Measurements from ENCODE around the gene TRIM69.
"Not testable (repeated sequence)": the region's sequence is repeated elsewhere in the genome, so short reads cannot be mapped to it uniquely, and the experiment has no call there.

Gene TRIM69

DNA sequence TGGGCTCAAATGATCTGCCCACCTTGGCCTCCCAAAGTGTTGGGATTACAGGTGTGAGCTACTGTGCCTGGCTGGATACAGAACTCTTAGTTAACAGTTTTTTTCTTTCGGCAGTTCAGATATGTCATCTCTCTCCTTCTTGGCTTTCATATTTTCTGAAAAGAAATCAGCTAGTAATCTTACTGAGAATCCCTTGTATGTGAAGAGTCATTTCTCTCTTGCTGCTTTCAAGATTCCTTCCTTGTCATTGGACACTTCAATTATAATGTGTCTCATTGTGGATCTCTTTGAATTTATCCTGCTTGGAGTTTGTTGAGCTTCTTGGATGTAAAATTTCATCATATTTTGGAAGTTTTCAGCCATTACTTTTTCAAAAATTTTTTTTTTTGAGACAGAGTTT is 17.0 kb downstream of the TRIM69 start:
- no peak for DNase-seq

GRCh38 chr15:44763187-44763586 is 26.9 kb downstream of the TRIM69 start:
- no peak for DNase-seq

DNA sequence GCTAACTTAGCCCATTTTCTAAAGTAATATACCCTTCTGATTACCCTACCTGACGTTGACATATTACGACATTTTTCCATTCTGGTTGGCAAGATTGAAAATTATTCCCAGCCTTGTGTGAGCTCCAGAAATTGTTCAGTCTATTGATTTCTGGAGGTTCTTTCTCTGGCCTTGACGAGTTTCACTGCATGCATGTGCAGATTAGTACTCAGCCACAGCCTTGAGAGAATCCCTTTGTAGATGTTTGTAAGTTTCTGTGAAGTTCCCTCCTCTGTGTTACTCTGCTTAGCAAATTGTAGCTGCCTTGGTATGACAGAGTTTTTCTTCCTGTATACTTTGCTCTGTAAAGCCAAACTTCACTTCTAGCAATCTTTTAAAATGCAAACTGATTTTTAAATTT is 27.5 kb downstream of the TRIM69 start:
- no peak for DNase-seq

DNA sequence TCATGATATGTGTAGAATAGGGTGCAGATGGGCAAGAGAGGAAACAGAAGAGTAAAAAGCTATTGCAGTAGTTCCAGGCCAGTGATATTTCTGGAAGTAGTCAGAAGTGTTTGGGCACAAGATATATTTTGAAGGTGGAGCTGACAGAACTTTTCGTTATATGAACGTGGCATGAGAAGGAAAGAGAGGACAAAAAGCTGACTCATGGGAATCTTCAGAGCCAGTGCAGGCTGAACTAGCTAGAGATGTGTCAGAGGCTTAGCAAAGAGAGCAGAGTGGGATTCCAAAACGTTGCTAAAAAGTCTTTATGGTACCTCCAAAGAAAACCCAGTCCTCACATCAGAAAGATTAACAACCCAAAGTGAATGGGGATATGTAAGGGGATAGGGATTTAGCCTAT is 28.7 kb downstream of the TRIM69 start:
- DNase-seq = no peak

- no peak for DNase-seq
Observed at GRCh38 chr15:44769521-44769920, 33.2 kb downstream of the TRIM69 start.

DNA sequence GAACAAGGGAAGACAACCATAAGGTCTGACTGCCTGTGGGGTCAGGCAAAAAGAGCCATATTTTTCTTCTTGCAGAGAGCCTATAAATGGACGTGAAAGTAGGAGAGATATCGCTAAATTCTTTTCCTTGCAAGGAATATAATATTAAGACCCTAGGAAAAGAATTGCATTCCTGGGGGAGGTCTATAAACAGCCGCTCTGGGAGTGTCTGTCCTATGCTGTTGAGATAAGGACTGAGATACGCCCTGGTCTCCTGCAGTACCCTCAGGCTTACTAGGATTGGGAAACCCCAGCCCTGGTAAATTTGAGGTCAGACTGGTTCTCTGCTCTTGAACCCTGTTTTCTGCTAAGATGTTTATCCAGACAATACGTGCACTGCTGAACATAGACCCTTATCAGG is 34.4 kb downstream of the TRIM69 start:
- not testable (repeated sequence) for DNase-seq

DNA sequence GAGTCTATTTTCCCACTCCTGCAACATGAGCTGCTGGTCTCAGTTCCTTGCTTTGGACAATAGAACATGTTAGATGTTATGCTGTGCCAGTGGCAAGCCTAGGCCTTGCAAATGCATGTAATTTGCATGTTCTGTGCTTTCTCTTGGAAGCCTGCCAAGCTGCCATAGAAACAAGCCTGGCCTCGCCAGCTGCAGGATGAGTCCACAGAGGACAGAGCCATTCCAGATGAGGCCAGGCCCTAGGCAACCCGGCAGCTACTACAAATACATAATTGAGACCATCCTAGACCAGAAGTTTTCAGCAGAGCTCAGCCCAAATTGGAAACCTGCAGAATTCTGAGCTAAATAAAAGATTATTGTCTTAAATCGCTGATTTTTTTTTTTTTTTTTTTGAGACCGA is 39.6 kb downstream of the TRIM69 start:
- no peak for DNase-seq

GRCh38 chr15:44779761-44780160 is 43.4 kb downstream of the TRIM69 start:
- DNase-seq = no peak

DNA sequence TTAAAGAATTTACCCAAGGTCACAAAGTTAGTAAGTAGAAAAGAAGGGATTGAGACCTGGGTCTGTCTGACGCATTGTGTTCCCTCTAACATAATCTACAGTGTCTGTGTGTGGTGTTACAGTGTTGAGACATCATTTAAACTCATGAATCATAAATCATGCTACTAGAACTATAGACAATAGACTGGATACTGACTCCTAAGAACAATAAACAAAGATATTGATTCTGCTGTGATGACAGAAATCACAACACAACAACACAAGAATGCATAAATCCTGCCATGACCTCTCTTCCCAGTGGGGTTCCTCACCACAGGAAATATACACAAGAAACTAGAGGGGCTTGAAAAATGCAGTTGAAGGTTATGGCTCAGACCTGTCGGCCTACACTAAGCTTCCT is 44.3 kb downstream of the TRIM69 start:
- DNase-seq = no peak

- DNase-seq = no peak
Observed at GRCh38 chr15:44781128-44781810, 44.9 kb downstream of the TRIM69 start.

GRCh38 chr15:44782516-44782915 is 46.2 kb downstream of the TRIM69 start:
- DNase-seq = no peak

DNA sequence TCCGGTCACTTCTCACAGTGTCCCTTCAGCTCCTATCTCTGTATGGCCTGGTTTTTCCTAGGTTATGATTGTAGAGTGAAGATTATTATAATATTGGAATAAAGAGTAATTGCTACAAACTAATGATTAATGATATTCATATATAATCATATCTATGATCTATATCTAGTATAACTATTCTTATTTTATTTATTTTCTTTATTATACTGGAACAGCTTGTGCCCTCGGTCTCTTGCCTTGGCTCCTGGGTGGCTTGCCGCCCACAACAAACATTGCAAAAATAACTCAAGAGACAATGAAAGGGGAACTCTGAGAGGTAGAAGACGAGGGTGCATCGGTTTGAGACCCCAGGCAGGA is 48.6 kb downstream of the TRIM69 start:
- DNase-seq = not testable (repeated sequence)

- no peak for DNase-seq
Observed at GRCh38 chr15:44788748-44789147, 52.4 kb downstream of the TRIM69 start.

DNA sequence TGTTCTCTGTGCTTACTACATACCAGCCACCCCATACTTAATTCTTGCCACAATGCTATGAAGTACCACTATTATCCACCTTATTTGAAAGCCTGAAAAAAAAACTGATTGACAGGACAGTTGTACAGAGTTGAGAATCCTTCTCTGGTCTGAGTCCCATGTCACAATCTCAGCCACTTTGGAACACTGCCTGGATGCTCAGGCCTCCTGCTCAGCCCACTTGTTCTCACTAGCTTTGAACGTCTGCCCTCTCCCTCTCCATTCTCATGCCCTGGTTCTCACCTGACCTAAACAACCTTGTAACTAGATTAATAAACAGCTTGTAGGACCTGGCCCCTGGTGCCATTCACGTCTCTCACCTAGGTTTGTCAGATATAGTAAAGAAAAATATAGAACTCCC is 53.9 kb downstream of the TRIM69 start:
- no peak for DNase-seq

- no peak for DNase-seq
Observed at GRCh38 chr15:44790656-44791055, 54.3 kb downstream of the TRIM69 start.

GRCh38 chr15:44792715-44793114 is 56.4 kb downstream of the TRIM69 start:
- no peak for DNase-seq

GRCh38 chr15:44794072-44794471 is 57.7 kb downstream of the TRIM69 start:
- no peak for DNase-seq

GRCh38 chr15:44796508-44796907 is 60.2 kb downstream of the TRIM69 start:
- DNase-seq = no peak

GRCh38 chr15:44798826-44799225 is 62.5 kb downstream of the TRIM69 start:
- no peak for DNase-seq

- no peak for DNase-seq
Observed at GRCh38 chr15:44801364-44801763, 65.0 kb downstream of the TRIM69 start.

- no peak for DNase-seq
Observed at GRCh38 chr15:44801797-44802196, 65.5 kb downstream of the TRIM69 start.

DNA sequence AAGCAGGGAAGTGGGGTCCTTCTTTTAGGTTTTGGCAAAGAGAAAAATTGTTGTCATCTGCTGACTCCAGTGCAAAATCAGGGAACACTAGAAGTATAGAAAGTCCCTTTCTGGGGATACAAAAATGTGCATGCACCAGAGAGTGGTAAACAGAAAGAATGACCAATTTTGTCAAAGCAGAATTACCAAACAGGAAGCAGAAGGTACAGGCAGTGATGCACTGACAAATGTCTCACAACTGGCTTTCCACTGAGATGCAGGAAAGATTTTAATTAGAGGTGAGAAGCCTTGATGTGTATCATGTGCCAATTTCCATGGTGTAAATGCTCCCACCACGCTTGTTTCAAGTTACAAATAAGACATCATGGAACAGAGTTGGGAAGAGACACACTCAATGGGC is 66.0 kb downstream of the TRIM69 start:
- no peak for DNase-seq

DNA sequence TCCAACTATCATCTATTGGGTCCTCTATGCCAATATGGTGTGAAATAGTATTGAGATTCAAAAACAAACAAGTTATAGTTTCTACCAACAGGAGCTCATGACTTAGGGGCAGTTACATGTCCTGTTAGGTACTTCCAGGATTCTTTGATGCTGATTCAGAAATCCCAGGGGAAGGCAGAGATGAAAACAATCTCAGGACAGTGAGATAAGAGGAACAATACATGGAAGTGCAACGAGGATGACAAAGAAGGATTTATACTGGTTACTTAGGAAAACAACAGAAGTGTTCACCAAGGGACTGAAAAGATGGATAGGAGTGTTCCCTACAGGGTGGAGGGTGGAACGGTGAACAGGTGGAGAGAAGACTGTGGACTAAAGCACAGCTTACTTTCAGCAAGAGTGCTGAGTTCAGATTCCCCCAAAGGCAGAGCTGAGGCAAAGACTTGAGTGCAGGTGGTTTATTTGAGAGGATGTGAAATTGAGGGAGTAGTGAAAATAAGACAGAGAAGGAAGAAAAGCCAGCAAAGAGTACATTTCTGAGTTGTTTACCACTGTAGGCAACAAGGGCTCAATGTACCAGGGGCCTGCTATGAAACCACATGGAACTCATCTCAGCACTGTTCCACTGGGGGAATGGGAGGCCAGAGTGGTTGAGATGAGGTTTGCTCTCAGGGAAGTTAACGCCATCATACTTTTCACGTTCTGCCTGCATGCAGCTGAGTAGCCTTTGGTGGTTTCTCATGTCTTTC is 68.1 kb downstream of the TRIM69 start:
- DNase-seq = no peak

GRCh38 chr15:44808557-44808956 is 72.2 kb downstream of the TRIM69 start:
- DNase-seq = no peak

DNA sequence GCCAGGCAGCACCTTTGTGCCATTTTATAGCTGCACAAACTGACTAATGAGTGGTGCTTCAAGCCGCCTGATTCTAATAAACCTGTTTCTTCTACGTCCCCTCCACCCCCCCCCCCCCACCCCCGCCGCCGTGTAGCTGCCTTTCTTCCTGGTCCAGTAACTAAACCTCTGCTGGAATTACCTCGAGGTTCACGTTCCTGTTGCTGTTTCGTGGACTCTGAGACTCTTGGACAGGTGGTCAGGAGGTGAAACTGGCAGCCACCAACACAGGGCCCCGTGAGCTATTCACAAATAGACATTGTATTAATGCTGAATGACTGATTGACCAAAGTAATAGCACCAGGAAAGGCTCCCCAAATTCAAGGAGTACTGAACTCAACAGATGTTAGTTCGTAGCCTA is 73.9 kb downstream of the TRIM69 start:
- DNase-seq = no peak
